RWPE1 (cell line): ENCODE data around the gene FBXO15.

Experiments
- CTCF ChIA-PET: fragments of 350-600 bp; sonication (Branson Sonifier 250); formaldehyde crosslinking; extraction: SDS; loops from one replicate; lab custom pipeline; 2021; lab: Yijun Ruan, JAX
- POLR2A ChIA-PET: fragments of 400-600 bp; formaldehyde crosslinking; extraction: SDS; loops from one replicate; lab custom pipeline; 2020; ENCODE audit warnings: antibody characterized with exemption; ENCODE audit not compliant: low non-redundant PET; lab: Yijun Ruan, JAX
- DNase-seq: peaks from one replicate; pipeline ENCODE4 v3.0.0; 2012; ENCODE audit warnings: low spot score
- H3K27ac ChIP-seq: fragments of 450-650 bp; 2 replicates; pipeline ENCODE4 v1.5.1; 2017
- TF ChIP-seq, protein P1 (sequence below): fragments of 450-650 bp; conservative IDR thresholded peaks from 2 replicates; pipeline ENCODE4 v1.5.1; 2017; ENCODE audit warnings: low read depth, mild to moderate bottlenecking

Gene FBXO15

DNA sequence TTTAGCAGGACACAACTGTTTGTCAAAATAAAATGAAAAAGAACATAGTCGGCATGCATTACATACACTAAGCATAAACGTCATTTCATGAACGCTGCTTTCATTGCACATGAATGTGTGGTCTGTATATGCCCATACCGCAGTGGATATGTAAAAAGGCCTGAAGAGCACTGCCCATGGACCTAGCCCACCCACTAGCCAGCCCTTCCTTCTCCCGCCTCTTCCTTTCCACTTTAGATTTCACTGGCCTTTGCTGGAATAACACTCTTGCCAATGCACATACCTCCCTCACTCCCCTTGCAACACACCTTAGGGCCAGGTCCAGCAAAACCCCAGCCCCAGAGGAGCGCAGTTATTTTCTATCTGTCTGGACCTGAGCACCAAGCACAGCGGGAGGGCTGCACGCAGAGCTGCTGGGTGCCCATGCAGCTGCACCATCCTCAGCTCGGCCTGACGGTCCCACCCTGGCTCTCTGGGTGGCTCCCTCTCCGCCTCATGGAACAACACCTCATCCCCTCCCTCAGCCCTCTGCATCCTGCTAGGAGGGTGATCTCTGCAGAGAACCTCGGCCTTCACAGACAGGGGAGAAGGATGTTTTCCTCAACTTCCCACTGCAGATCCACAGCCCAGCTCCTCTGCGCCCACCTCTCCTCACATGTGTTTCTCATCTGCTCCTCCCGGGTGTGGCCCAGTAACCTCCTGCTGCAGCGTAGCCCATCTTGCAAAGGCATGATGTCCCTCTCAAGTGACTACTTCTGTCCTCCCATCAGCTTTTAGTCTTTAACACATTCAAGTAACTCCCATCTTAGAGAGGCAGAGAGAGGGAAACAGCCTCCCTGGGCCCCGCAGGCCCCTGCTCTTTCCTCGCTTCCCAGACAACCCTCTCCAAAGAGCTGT is 72.7 kb downstream of the FBXO15 start:
- no peak overlapping the region for H3K27ac ChIP-seq
- ChIA-PET POLR2A (no interaction called here), CTCF (no interaction called here)
- TF ChIP-seq, protein P1, sequence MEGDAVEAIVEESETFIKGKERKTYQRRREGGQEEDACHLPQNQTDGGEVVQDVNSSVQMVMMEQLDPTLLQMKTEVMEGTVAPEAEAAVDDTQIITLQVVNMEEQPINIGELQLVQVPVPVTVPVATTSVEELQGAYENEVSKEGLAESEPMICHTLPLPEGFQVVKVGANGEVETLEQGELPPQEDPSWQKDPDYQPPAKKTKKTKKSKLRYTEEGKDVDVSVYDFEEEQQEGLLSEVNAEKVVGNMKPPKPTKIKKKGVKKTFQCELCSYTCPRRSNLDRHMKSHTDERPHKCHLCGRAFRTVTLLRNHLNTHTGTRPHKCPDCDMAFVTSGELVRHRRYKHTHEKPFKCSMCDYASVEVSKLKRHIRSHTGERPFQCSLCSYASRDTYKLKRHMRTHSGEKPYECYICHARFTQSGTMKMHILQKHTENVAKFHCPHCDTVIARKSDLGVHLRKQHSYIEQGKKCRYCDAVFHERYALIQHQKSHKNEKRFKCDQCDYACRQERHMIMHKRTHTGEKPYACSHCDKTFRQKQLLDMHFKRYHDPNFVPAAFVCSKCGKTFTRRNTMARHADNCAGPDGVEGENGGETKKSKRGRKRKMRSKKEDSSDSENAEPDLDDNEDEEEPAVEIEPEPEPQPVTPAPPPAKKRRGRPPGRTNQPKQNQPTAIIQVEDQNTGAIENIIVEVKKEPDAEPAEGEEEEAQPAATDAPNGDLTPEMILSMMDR, result no peak
- no peak for DNase-seq

DNA sequence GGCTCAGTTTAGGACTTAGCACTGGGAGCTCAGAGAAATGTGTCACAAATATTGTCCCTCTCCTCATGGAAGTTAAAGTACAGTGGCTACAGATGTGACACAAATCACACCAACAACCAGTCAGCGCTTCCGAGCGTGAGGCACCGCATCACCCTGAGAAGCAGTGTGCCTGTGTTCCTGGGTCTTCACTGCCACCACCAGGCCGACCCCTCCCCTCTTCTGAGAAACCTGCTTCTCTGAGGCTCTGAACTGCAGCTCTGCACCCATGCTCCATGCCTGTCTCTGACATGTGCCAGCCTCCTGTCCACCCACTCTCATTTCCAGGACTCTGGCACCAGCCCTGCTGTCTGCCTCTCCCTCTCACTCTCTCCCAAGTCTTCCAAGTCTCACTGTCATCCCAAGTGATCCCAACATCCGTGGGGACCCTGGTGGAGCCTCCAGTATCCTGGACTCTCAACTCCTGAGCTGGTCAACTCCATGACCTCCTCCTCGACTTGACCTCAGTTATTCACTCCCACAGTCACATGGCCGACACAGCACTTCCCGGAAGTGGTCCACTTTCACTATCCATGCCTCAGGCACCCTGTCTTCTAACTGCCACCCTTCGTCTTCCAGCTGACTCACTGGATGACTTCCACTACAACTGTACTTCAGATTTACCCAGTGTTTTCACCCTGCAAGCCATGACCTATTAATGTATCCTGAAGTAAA is 73.5 kb downstream of the FBXO15 start:
- no peak for DNase-seq
- CTCF ChIA-PET, result no interaction called here
- TF ChIP-seq, protein P1, result no peak
- POLR2A ChIA-PET, result no interaction called here
- H3K27ac ChIP-seq, result no peak overlapping the region

DNA sequence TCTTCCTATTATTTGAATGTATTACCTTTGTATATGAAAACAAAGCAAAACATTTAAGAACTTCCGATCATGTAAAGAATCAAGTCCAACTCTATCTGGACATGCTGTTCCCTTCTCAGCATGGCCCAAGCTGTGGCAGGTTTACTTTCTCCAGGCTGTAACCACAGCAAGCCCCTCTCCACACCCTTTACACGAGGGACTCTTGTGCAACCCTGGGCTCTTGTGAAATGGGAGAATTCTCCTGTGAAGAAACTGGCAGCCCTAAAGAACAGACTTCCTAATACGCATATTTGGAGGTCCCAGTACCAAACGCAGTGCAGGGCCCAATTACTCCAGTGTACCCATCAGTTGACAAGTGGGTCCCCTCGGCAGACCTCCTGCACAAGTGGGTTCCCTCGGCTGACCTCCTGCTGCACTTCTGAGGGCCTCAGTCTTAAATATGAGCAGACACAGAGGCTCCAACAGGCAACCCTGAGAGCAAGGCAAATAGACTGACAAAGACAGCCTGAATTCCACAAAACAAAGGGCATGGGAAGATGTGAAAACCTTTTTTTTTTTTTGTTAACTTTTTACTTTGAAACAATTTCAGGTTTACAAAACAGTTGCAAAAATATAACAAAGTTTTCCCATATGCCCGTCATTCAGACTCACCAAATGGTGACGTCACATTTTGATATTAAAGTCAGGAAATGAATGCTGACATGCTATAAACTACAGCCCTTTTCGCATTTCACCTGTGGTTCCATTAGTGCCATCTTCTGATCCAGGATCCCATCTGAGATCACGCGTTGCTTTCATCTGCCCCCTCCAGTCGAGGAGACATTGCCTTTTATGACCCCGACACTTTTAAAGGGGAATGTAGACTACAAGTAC is 78.2 kb downstream of the FBXO15 start:
- H3K27ac ChIP-seq, result no peak overlapping the region
- TF ChIP-seq, protein P1, result no peak
- POLR2A ChIA-PET, result no interaction called here
- no peak for DNase-seq
- CTCF ChIA-PET, result no interaction called here

DNA sequence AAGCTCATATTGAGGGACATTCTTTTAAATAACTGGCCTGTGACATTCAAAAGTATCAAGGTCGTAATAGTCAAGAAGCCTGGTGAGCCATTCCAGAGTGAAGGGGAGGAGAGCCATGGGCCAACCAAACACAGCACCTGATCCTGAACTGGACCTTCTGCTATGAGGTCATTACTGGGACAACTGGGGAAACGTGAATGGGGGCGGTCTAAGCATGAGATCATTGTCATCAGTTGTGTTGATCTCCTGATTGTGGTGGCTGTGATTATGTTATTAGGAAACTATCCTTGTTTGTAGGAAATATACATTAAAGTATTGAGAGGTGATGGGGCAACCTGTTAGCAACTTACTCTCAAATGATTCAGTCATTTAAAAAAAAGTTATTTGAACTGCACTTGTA is 79.3 kb downstream of the FBXO15 start:
- TF ChIP-seq, protein P1, result no peak
- no peak for DNase-seq
- no peak overlapping the region for H3K27ac ChIP-seq
- CTCF ChIA-PET, result no interaction called here
- POLR2A ChIA-PET, result no interaction called here

DNA sequence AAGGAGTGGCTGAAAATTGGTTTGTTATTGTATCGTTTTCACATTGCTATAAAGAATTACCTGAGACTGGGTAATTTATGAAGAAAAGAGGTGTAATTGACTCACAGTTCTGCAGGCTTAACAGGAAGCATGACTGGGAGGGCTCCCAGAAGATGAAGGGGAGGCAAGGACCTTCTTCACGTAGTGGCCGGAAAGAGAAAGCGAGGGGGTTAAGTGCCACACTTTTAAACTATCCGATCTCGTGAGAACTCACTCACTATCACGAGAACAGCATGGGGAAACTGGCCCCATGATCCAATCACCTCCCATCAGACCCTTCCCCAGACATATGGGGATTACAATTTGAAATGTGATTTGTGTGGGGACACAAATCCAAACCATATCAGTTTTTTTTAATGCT is 81.6 kb downstream of the FBXO15 start:
- CTCF ChIA-PET, result no interaction called here
- TF ChIP-seq, protein P1, result no peak
- POLR2A ChIA-PET, result no interaction called here
- DNase-seq, result no peak
- H3K27ac ChIP-seq, result no peak overlapping the region

DNA sequence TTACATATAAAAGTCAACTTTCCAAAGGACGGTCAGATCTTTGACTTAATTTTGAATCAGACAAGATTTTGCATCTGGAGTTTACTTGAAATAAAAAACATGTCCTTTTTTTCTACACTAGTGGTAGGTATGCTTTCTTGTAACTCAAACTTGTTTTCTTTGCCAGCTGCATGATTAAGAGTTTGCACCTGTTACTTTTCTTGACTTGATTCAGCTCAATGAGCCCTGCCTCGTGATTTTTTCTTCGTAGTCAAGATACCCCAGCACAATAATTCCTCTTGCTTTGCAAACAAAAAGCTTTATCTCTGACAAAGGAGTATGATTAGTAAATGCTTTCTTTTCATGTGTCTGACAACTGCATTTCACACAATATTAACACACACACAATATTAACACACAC is 82.3 kb downstream of the FBXO15 start:
- no peak for DNase-seq
- CTCF ChIA-PET, result no interaction called here
- POLR2A ChIA-PET, result no interaction called here
- H3K27ac ChIP-seq, result no peak overlapping the region
- TF ChIP-seq, protein P1, result no peak
